ENCODE measurements around the gene GRAMD4.

GRAMD4 gene

GRCh38 chr22:46661221-46661851 is 41.1 kb downstream of the GRAMD4 start:
- no peak for TF ChIP-seq CTCF (IDR thresholded peaks at IDR 0.05; ENCODE audit: low read depth, low read length)
- H3K4me3 ChIP-seq (ENCODE audit: low read depth, low read length), result no peak overlapping the region

GRCh38 chr22:46662226-46662625 is 42.0 kb downstream of the GRAMD4 start:
- TF ChIP-seq CTCF (IDR thresholded peaks at IDR 0.05; ENCODE audit: low read depth, low read length), result no peak
- no peak overlapping the region for H3K4me3 ChIP-seq (ENCODE audit: low read depth, low read length)

GRCh38 chr22:46663001-46663400 is 42.8 kb downstream of the GRAMD4 start:
- TF ChIP-seq CTCF (IDR thresholded peaks at IDR 0.05; ENCODE audit: low read depth, low read length), result no peak
- no peak overlapping the region for H3K4me3 ChIP-seq (ENCODE audit: low read depth, low read length)

- H3K4me3 ChIP-seq (ENCODE audit: low read depth, low read length), result no peak overlapping the region
- TF ChIP-seq CTCF (IDR thresholded peaks at IDR 0.05; ENCODE audit: low read depth, low read length), result no peak
Measured at GRCh38 chr22:46663436-46664100, 43.4 kb downstream of the GRAMD4 start.

GRCh38 chr22:46664301-46664855 is 44.2 kb downstream of the GRAMD4 start:
- TF ChIP-seq CTCF (IDR thresholded peaks at IDR 0.05; ENCODE audit: low read depth, low read length), result no peak
- H3K4me3 ChIP-seq (ENCODE audit: low read depth, low read length), result no peak overlapping the region

GRCh38 chr22:46665151-46665695 is 45.0 kb downstream of the GRAMD4 start:
- no peak for TF ChIP-seq CTCF (IDR thresholded peaks at IDR 0.05; ENCODE audit: low read depth, low read length)
- H3K4me3 ChIP-seq (ENCODE audit: low read depth, low read length), result no peak overlapping the region

- no peak for TF ChIP-seq CTCF (IDR thresholded peaks at IDR 0.05; ENCODE audit: low read depth, low read length)
- no peak overlapping the region for H3K4me3 ChIP-seq (ENCODE audit: low read depth, low read length)
Measured at GRCh38 chr22:46665751-46666280, 45.6 kb downstream of the GRAMD4 start.
